Stimulated activated CD4-positive, alpha-beta T cell treated with anti-CD3 and anti-CD28 coated beads, Interleukin-1b, Interleukin-23, amount 100 ng/mL, for 48 hours (primary cell): ENCODE measurements around the gene TTC39A.

Experiments used
- DNase-seq: peaks from one replicate; pipeline ENCODE4 v3.0.0-alpha.2; 2020

TTC39A gene

GRCh38 chr1:51296383-51297357 lies 33.7 kb downstream of the TTC39A start:
- peak; percentile 80 for DNase-seq

- DNase-seq, result no peak
Measured at GRCh38 chr1:51295926-51296325, 34.4 kb downstream of the TTC39A start.

GRCh38 chr1:51294566-51295184 lies 35.7 kb downstream of the TTC39A start:
- DNase-seq, result no peak

- DNase-seq, result no peak
Measured at GRCh38 chr1:51293898-51294515, 36.4 kb downstream of the TTC39A start.

GRCh38 chr1:51290489-51290847 lies 39.9 kb downstream of the TTC39A start:
- DNase-seq, result no peak

- no peak for DNase-seq
Measured at GRCh38 chr1:51289676-51290488, 40.5 kb downstream of the TTC39A start.

- no peak for DNase-seq
Measured at GRCh38 chr1:51288578-51288977, 41.8 kb downstream of the TTC39A start.

- DNase-seq, result no peak
Measured at GRCh38 chr1:51287966-51288365, 42.4 kb downstream of the TTC39A start.

GRCh38 chr1:51285055-51285454 lies 45.3 kb downstream of the TTC39A start:
- no peak for DNase-seq

- no peak for DNase-seq
Measured at GRCh38 chr1:51284487-51284954, 45.8 kb downstream of the TTC39A start.

- DNase-seq, result no peak
Measured at GRCh38 chr1:51283979-51284378, 46.4 kb downstream of the TTC39A start.

- DNase-seq, result no peak
Measured at GRCh38 chr1:51282605-51283004, 47.8 kb downstream of the TTC39A start.

- no peak for DNase-seq
Measured at GRCh38 chr1:51281807-51282206, 48.6 kb downstream of the TTC39A start.

- no peak for DNase-seq
Measured at GRCh38 chr1:51280321-51280978, 49.9 kb downstream of the TTC39A start.

- DNase-seq, result no peak
Measured at GRCh38 chr1:51276286-51276685, 54.1 kb downstream of the TTC39A start.

GRCh38 chr1:51274676-51275075 lies 55.7 kb downstream of the TTC39A start:
- DNase-seq, result no peak

GRCh38 chr1:51272916-51273315 lies 57.4 kb downstream of the TTC39A start:
- DNase-seq, result no peak

GRCh38 chr1:51270751-51271150 lies 59.6 kb downstream of the TTC39A start:
- DNase-seq, result no peak

- no peak for DNase-seq
Measured at GRCh38 chr1:51268634-51269033, 61.7 kb downstream of the TTC39A start.

- DNase-seq, result no peak
Measured at GRCh38 chr1:51266791-51267190, 63.6 kb downstream of the TTC39A start.

GRCh38 chr1:51266181-51266580 lies 64.2 kb downstream of the TTC39A start:
- no peak for DNase-seq

- DNase-seq, result no peak
Measured at GRCh38 chr1:51265618-51266017, 64.7 kb downstream of the TTC39A start.
